Right lobe of liver (tissue), 4 donors: ENCODE data around the gene VANGL1.

Source experiments
- POLR2A ChIP-seq: fragments of 450-650 bp; IDR thresholded peaks from one replicate; pipeline ENCODE4 v1.6.1; 2017; ENCODE audit warnings: antibody characterized with exemption, mild to moderate bottlenecking
- TF ChIP-seq, protein P1 (sequence below), 4 donors: fragments of 200-600 bp in 3 of 4; fragments of 450-650 bp in 1 of 4; IDR thresholded peaks; one replicate each; pipeline versions ENCODE4 v1.5.1 to v1.8.0; 2016 to 2022; ENCODE audit warnings: antibody characterized with exemption in 4 of 4, mild to moderate bottlenecking in 2 of 4
- donor health status: DM: no; HTN: no; CAD: no.
- donor health status: DM: no; HTN: no; CAD: no.
- donor health status: DM: no; HTN: yes; CAD: no.

DNA sequence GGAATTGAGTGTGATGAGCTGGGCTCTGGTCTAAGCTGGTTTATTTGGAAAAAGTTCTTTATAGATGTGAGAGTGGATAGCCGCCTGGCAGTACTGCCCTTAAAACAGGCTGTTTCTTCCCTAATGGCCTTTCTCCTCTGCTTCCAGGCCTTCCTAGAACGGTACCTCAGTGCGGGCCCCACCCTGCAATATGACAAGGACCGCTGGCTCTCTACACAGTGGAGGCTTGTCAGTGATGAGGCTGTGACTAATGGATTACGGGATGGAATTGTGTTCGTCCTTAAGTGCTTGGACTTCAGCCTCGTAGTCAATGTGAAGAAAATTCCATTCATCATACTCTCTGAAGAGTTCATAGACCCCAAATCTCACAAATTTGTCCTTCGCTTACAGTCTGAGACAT, 49.2 kb downstream of the VANGL1 start:
- TF ChIP-seq, protein P1, sequence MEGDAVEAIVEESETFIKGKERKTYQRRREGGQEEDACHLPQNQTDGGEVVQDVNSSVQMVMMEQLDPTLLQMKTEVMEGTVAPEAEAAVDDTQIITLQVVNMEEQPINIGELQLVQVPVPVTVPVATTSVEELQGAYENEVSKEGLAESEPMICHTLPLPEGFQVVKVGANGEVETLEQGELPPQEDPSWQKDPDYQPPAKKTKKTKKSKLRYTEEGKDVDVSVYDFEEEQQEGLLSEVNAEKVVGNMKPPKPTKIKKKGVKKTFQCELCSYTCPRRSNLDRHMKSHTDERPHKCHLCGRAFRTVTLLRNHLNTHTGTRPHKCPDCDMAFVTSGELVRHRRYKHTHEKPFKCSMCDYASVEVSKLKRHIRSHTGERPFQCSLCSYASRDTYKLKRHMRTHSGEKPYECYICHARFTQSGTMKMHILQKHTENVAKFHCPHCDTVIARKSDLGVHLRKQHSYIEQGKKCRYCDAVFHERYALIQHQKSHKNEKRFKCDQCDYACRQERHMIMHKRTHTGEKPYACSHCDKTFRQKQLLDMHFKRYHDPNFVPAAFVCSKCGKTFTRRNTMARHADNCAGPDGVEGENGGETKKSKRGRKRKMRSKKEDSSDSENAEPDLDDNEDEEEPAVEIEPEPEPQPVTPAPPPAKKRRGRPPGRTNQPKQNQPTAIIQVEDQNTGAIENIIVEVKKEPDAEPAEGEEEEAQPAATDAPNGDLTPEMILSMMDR (IDR thresholded peaks at IDR 0.05), result no peak
- TF ChIP-seq POLR2A, result no peak
